Activated CD8-positive, alpha-beta T cell treated with anti-CD3 and anti-CD28 coated beads for 36 hours (primary cell): ENCODE results near the gene KCNRG. TPM values are rescaled to one million over a fixed set of nuclear protein-coding genes. Genes with fewer than 3 reads are reported as not detected.

ENCODE experiments used
- ATAC-seq: fragments of 200-7000 bp; cut with Tn5 transposase; one replicate; pipeline ENCODE4 v1.10.0; 2021; ENCODE audit warnings: mild to moderate bottlenecking, moderate library complexity
- CTCF ChIA-PET: fragments of 350-600 bp; sonication (Branson Sonifier 250); formaldehyde crosslinking; loops from one replicate; lab custom pipeline; 2021; ENCODE audit warnings: antibody characterized with exemption; lab: Charles Lee
- POLR2A ChIA-PET: fragments of 350-600 bp; sonication (Branson Sonifier 250); formaldehyde crosslinking; loops from one replicate; lab custom pipeline; 2021; ENCODE audit warnings: antibody characterized with exemption; lab: Charles Lee
- DNase-seq: peaks from one replicate; pipeline ENCODE4 v3.0.0-alpha.2; 2020
- H3K27ac Mint-ChIP-seq: one replicate; pipeline ENCODE4 v1.8.0; 2021; ENCODE audit warnings: mild to moderate bottlenecking, mixed read lengths
- H3K27me3 Mint-ChIP-seq: one replicate; pipeline ENCODE4 v1.8.0; 2021; ENCODE audit warnings: mixed read lengths
- H3K36me3 Mint-ChIP-seq: one replicate; pipeline ENCODE4 v1.8.0; 2021; ENCODE audit warnings: low read depth, mixed read lengths
- H3K4me1 Mint-ChIP-seq: one replicate; pipeline ENCODE4 v1.8.0; 2021; ENCODE audit warnings: low read depth, mixed read lengths
- H3K4me3 Mint-ChIP-seq: one replicate; pipeline ENCODE4 v1.8.0; 2021; ENCODE audit warnings: mild to moderate bottlenecking, moderate library complexity, mixed read lengths
- H3K9me3 Mint-ChIP-seq: one replicate; pipeline ENCODE4 v1.8.0; 2021; ENCODE audit warnings: mixed read lengths
- CTCF ChIP-seq: fragments of 200-600 bp; IDR thresholded peaks from one replicate; pipeline ENCODE4 v1.8.0; 2022; ENCODE audit warnings: antibody characterized with exemption, mild to moderate bottlenecking
- intact Hi-C: fragments of 100-400 bp; cut with micrococcal nuclease; formaldehyde crosslinking; loops from one replicate; pipeline ENCODE4 v1.10.0; 2022
- total RNA-seq, 2 experiments: library from RNA; stranded (reverse); gene quantifications; one replicate each; pipeline ENCODE4 v1.2.3, GENCODE V29; 2021

KCNRG gene, protein sequence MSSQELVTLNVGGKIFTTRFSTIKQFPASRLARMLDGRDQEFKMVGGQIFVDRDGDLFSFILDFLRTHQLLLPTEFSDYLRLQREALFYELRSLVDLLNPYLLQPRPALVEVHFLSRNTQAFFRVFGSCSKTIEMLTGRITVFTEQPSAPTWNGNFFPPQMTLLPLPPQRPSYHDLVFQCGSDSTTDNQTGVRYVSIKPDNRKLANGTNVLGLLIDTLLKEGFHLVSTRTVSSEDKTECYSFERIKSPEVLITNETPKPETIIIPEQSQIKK
- under 1 TPM; 0.18 to 0.36 TPM for total RNA-seq

GRCh38 chr13:50015258-50015657, at the start of gene KCNRG:
TSS of gene KCNRG (plus strand) at chr13:50015444. CDS start at chr13:50015494, 50 bp downstream.
- Mint-ChIP-seq H3K9me3 (no peaks in the 10 kb centered on the region), H3K27ac (peak within 1 kb of the TSS; percentile 44), H3K4me3 (no peak within 1 kb of the TSS), H3K4me1 (peaks cover 23% of the 10 kb centered on the region), H3K36me3 (peaks cover 59% of the 10 kb centered on the region), H3K27me3 (no peaks in the 10 kb centered on the region)
- DNase-seq: no peak
- intact Hi-C loops: no loop called here
- TF ChIP-seq CTCF: no peak
- ATAC-seq: no peak
- CTCF ChIA-PET: interaction anchor here (1.8 to 3.3 kb wide), 2 partner anchors 17 to 39 kb away, joined by 5 to 14 read pairs; no protein-coding TSS in a partner anchor
- POLR2A ChIA-PET: no interaction called here

DNA sequence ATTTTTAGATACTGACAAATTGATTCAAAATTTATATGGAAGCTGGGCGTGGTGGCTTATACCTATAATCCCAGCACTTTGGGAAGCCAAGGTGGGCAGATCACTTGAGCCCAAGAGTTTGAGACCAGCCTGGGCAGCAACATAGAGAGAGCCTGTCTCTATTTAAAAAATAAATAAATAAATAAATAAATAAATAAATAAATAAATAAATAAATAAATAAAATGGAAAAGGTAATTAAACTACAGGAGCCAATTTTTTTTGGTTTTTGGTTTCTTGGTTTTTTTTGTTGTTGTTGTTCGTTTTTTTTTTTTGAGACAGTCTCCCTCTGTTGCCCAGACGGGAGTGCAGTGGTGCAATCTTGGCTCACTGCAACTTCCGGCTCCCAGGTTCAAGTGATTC, 47.8 kb upstream of the KCNRG start:
- Mint-ChIP-seq H3K27me3 (no peaks in the 10 kb centered on the region), H3K9me3 (peaks cover 15% of the 10 kb centered on the region), H3K4me3 (no peak overlapping the region), H3K36me3 (peaks cover 4% of the 10 kb centered on the region), H3K4me1 (no peaks in the 10 kb centered on the region), H3K27ac (no peak overlapping the region)
- POLR2A ChIA-PET: interaction anchor here (0.6 to 1.1 kb wide), 3 partner anchors 497 to 1104 kb away, joined by 3 to 4 read pairs (median 3); no protein-coding TSS in a partner anchor
- CTCF ChIA-PET: interaction anchor here (1.2 to 1.4 kb wide), 2 partner anchors 9 to 31 kb away, joined by 3 to 6 read pairs; partner anchors contain the start of gene SPRYD7
- no peak for DNase-seq
- intact Hi-C loops: no loop called here
- TF ChIP-seq CTCF: no peak
- no peak for ATAC-seq

- H3K4me3 Mint-ChIP-seq: no peak overlapping the region
- POLR2A ChIA-PET: interaction anchor here (0.6 kb wide), 1 partner anchor 605 kb away, joined by 3 read pairs; no protein-coding TSS in a partner anchor
- H3K9me3 Mint-ChIP-seq: no peaks in the 10 kb centered on the region
- ATAC-seq (no peak), DNase-seq (no peak)
- H3K27ac Mint-ChIP-seq: no peak overlapping the region
- peaks cover 2% of the 10 kb centered on the region for H3K4me1 Mint-ChIP-seq
- TF ChIP-seq CTCF: no peak
- no peaks in the 10 kb centered on the region for H3K27me3 Mint-ChIP-seq
- intact Hi-C loops: loop anchor here (10.0 kb wide), 1 partner anchor 832 kb away; no protein-coding TSS in a partner anchor
- CTCF ChIA-PET: interaction anchor here (0.8 to 1.9 kb wide), 2 partner anchors 25 to 1097 kb away, joined by 3 to 5 read pairs; no protein-coding TSS in a partner anchor
- no peaks in the 10 kb centered on the region for H3K36me3 Mint-ChIP-seq
Measured at GRCh38 chr13:49972709-49973108, 42.5 kb upstream of the KCNRG start.

GRCh38 chr13:49975826-49976225, 39.4 kb upstream of the KCNRG start:
- intact Hi-C loops: loop anchor here (2.0 to 10.0 kb wide), 4 partner anchors 556 to 1095 kb away; no protein-coding TSS in a partner anchor

More at GRCh38 chr13:49975826-49976225, 39.4 kb upstream of the KCNRG start:
- H3K4me3 Mint-ChIP-seq: no peak overlapping the region
- H3K4me1 Mint-ChIP-seq: peaks cover 2% of the 10 kb centered on the region
- H3K27me3 Mint-ChIP-seq: no peaks in the 10 kb centered on the region
- ATAC-seq: no peak
- H3K36me3 Mint-ChIP-seq: no peaks in the 10 kb centered on the region
- ChIA-PET POLR2A (no interaction called here), CTCF (interaction anchor here (0.7 to 5.0 kb wide), 41 partner anchors 9 to 1096 kb away, joined by 3 to 27 read pairs (median 4); partner anchors contain the start of gene TRIM13)
- TF ChIP-seq CTCF: no peak
- DNase-seq: no peak
- H3K27ac Mint-ChIP-seq: no peak overlapping the region
- no peaks in the 10 kb centered on the region for H3K9me3 Mint-ChIP-seq
